Activated CD8-positive, alpha-beta memory T cell treated with anti-CD3 and anti-CD28 coated beads for 1 hour (primary cell): ENCODE results near the gene PIGT.
A peak's percentile ranks its signal among the peaks of the same experiment; 100 is the strongest.

Source experiments
- DNase-seq, 2 donors: peaks; one replicate each; pipeline ENCODE4 v3.0.0-alpha.2; 2020; ENCODE audit warnings: low read depth in 1 of 2; ENCODE audit errors: extremely low read depth in 1 of 2

Gene PIGT

DNA sequence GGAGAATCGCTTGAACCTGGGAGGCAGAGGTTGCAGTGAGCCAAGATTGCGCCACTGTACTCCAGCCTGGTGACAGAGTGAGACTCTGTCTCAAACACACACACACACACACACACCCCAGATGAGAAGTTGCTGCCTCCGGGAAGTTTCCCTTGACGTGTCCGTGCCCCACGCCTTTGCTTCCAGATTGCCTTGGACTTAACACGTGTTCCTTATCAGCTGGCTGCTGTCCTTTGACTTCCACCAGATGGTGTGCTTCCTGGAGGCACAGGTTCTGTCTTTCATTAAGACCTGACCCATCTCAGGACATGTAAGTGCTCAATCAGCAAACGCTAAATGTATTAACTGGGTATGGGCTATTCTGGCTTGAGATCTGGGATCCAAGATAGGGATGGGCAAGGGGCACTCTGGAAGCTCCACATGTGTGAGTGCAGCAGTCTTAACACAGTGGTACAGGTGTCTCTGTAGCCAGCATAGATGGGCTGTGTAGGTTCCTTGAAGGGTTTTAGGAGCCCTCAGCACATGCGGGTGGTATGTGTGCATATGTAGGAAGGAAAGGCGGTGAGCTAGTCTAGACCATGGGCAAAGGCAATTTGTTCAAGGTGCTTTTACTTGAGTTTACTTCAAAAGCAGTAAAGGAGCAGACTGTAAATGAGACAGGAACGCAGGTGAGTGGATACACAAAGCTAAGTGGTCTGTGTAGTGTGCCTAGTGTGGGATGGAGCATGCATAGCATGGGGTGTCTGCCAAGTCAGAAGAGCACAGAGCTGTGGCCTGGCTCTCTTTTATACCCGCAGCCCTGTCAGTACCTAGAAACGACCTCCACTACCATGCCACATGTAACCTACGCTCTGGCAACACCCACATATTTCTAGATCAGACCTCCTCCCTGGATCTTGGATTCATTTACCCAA, 11.6 kb downstream of the PIGT start:
- no peak for DNase-seq

DNA sequence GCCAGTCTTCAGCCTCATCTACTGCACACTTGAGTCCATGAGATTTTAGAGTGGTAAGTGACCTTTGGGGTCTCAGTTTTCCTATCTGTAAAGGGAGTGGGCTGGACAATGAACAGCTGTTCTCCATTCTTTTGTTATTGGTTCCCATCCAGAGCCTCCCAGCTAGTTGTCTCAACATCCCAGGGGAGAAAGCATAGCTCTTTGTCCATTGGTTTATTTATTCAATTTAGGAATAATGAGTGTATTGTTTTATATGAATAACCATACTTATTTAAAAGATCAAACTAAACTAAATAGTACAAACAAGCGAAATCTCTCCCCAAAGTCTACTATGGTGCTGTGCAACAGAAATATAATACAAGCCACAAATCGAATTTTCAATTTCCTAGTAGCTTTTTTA, 13.7 kb downstream of the PIGT start:
- DNase-seq: no peak

- no peak for DNase-seq
These were observed 16.4 kb downstream of the PIGT start for GRCh38 chr20:45432294-45432693.

- no peak for DNase-seq
These were observed 17.4 kb downstream of the PIGT start for GRCh38 chr20:45433316-45433715.

DNA sequence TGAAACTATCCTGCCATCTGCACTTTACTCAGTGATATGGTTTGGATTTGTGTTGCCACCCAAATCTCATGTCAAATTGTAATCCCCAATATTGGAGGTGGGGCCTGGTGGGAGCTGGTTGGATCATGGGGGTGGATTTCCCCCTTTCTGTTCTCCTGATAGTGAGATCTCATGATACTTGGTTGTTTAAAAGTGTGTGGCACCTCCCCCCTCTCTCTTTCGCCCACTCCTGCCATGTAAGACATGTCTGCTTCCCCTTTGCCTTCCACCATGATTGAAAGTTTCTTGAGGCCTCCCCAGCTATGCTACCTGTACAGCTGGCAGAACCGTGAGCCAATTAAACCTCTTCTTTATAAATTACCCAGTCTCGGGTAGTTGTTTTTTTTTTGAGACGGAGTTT, 18.0 kb downstream of the PIGT start:
- DNase-seq: no peak

GRCh38 chr20:45436732-45437485, 21.0 kb downstream of the PIGT start:
- DNase-seq: peak; percentile 76 to 85

GRCh38 chr20:45440424-45440823, 24.5 kb downstream of the PIGT start:
- no peak for DNase-seq

- no peak for DNase-seq
These were observed 25.1 kb downstream of the PIGT start for GRCh38 chr20:45440891-45441685.

GRCh38 chr20:45441746-45442145, 25.8 kb downstream of the PIGT start:
- no peak for DNase-seq

DNA sequence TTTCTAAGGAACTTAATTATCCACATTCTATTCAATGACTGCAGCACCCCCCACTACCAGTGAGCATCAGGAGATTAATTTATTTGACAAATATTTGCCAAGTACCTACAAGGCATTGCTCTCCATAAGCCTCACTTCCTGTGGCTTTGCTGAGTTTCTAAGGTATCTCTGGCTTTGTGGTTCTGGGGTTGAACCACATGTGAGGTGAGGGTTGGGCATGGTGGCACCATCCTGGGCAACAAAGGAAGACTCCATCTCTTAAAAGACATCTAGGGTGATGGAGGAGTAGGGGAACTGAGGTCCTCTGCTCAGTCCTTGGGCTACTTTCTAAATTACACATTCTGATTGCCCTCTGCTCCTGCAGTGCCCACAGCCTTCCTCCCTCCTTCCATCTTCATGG, 28.1 kb downstream of the PIGT start:
- no peak for DNase-seq

DNA sequence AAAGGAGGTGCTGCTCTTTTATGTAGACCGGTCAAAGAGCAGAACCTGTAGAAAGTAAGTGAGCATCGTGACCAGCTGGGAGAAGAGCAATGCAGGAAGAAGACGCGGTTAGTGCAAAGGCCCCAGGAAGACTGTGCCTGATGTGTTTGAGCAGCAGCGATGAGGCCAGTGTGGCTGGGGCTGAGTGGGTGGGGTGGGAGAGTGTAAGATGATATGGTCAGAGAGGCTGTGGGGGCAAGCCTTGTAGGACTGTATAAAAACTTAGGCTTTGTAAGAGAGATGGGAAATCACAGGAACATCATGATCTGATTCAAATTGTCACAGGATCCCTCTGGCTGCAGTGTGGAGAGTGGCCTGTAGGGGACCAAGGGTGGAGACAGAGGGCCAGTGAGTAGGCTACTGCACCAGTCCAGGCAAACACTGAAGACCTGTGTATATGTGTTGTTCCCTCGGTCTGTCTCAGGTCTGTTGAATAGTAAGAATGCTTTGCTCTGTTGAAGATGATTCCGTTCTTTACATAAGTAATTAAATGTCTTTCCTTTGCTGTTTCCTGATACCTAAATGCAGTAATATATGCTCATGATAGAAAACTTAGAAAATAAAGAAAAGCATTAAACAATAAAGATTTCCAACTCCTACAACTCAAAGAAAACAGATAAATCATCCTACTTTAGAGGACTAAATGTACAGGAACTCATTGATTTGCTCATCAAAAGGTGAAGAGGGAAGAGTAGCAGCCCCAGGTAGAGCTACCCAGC, 30.0 kb downstream of the PIGT start:
- DNase-seq: no peak

DNA sequence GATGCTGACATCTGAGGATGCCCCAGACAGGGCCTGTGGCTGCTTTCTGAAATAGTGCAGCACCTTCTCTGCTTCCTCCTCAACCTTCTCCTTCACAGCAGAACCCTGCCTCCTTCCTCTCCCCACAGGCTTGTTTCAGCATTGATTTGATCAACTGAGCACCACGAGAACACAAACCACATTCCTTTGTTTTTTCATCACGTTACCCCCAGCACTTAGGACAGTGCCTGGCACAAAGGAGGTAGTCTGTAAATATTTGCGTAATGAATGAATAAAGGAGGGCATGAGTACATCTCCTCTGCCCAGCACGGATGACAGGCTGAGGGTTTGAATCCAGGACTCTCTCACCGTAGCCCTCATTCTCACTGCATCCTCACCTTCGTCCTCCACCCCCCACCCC, 32.3 kb downstream of the PIGT start:
- no peak for DNase-seq

GRCh38 chr20:45449528-45449927, 33.6 kb downstream of the PIGT start:
- DNase-seq: no peak

- no peak for DNase-seq
These were observed 34.3 kb downstream of the PIGT start for GRCh38 chr20:45450097-45450818.

DNA sequence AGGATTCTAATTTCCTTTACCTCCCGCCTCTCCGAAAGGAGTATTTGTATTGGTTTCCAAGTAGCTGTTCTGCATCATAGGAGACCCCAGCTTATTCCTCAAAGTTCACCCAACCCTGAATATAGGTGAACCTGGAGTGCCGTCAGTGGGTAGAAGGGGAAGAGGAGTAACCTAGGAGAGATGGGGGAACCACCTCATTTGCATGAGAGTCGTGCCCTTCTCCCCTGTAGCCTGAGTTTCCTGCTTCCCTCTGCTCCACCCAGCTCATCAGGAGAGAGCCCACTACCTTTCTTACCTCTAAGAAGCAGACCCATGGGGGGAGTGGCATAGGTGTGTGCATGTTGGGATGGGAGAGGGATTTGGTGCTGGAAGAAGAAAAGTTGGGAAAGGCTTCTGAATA, 36.3 kb downstream of the PIGT start:
- no peak for DNase-seq

DNA sequence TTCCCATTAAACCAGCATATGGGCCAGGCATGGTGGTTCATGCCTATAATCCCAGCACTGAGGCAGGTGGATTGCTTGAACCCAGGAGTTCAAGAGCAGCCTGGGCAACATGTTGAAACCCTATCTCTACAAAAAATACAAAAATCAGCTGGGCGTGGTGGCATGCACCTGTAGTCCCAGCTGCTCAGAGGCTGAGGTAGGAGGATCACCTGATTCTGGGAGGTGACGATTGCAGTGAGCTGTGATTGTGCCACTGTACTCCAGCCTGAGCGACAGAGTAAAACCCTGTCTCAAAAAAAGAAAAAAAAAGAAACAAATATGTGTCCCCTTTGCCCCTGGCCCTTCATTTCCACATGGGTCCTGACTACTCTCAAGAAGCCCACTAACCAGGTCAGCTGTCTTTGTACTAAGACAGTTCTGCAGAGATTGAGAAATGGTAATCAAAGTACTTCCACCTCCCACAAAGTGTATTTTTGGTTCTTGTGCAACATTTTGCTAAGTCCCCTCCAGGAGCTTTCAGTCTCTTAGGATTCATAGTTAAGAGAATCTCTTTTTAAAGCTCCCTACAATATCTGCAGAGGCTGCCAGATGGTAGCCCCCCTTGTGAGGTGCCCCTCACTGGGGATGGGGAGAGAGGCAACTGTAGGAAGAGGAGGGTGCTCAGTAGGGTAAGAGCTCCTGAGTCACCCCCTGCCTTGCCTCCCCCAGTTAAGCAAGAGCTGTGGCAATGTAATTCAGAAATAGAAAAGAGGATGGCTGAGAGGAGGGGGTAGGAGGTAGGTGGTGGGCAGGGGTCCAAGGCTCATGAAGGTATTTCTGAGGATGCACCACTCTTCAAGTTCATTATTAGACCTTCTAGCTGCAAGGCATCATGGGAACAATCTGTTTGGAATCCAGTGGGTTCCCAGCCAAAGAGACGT, 37.1 kb downstream of the PIGT start:
- no peak for DNase-seq

DNA sequence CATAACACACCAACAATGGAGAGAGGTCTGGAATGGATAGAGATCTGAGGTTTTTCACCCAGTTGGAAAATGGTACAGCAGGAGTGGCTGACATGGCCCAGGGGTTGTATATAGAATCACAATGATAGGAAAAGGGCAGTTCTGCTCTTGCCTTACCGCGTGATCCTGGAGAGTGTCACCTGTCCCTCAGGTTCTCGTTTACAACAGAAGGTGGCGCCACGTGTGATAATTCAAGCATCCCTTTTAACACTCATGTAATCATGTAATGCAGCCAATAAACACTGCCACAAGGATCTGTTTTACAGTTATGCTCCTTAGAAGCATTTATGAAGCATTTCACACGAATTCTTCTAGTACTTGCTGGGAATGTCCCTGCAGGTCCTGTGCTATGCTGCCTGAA, 40.7 kb downstream of the PIGT start:
- no peak for DNase-seq

- no peak for DNase-seq
These were observed 43.7 kb downstream of the PIGT start for GRCh38 chr20:45459606-45460005.

DNA sequence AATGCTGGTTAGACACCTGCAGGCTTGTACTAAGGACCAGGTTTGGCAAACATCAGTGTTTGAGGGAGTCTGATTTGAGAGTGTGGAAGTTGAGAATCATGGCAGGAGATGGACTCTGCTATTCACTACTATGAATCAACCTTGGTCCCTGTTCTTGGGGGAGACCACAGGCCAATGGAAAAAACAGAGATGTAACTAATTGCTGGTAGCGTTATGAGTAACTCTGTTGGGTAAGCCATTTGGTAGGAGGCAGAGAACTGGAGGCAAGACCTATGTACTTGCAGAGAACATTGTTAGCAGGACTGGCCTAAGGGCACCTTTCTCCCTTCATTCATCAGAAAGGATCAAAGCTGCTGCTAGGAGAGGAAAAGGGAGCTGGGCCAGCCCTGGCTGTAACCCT, 45.3 kb downstream of the PIGT start:
- DNase-seq: no peak
